Glutamatergic neuron (in vitro differentiated cells): Measurements from ENCODE around the gene NDUFAF2. TPM values are rescaled to one million over a fixed set of nuclear protein-coding genes. Genes with fewer than 3 reads are reported as not detected.

ENCODE experiments used
- DNase-seq: peaks from one replicate; pipeline ENCODE4 v3.0.0; 2022
- H3K27ac Mint-ChIP-seq: one replicate; pipeline ENCODE4 v1.8.0; 2020; ENCODE audit warnings: mild to moderate bottlenecking, mixed read lengths, inconsistent platforms; ENCODE audit not compliant: unreplicated experiment
- H3K27me3 Mint-ChIP-seq: one replicate; pipeline ENCODE4 v1.8.0; 2020; ENCODE audit warnings: mild to moderate bottlenecking, moderate library complexity, mixed read lengths, inconsistent platforms; ENCODE audit not compliant: unreplicated experiment
- H3K36me3 Mint-ChIP-seq: one replicate; pipeline ENCODE4 v1.8.0; 2020; ENCODE audit warnings: mild to moderate bottlenecking, mixed read lengths, inconsistent platforms; ENCODE audit not compliant: unreplicated experiment
- H3K4me1 Mint-ChIP-seq: one replicate; pipeline ENCODE4 v1.8.0; 2020; ENCODE audit warnings: mild to moderate bottlenecking, low read depth, mixed read lengths, inconsistent platforms; ENCODE audit not compliant: unreplicated experiment
- H3K4me3 Mint-ChIP-seq: one replicate; pipeline ENCODE4 v1.8.0; 2020; ENCODE audit warnings: mild to moderate bottlenecking, mixed read lengths, inconsistent platforms; ENCODE audit not compliant: unreplicated experiment
- H3K9me3 Mint-ChIP-seq: one replicate; pipeline ENCODE4 v1.8.0; 2020; ENCODE audit warnings: mild to moderate bottlenecking, moderate library complexity, mixed read lengths, inconsistent platforms; ENCODE audit not compliant: unreplicated experiment
- total RNA-seq: library from RNA; stranded (reverse); fragmentation: NEBNext Ultra II Directional; extraction: Animal tissue kit (Norgen Biotek cat#: 25700); gene quantifications from one replicate; pipeline ENCODE4 v1.2.1, GENCODE V29; 2021; ENCODE audit not compliant: unreplicated experiment
- TF ChIP-seq, protein P1 (sequence below): fragments of 200-600 bp; sonication (generic); IDR thresholded peaks from one replicate; pipeline ENCODE4 v1.5.0; 2021; ENCODE audit not compliant: partially characterized antibody, unreplicated experiment

Gene NDUFAF2
- total RNA-seq, 1 donor from 2014 or later, result 14.2 TPM

- Mint-ChIP-seq H3K27me3 (peaks cover 2% of the 10 kb centered on the region), H3K4me1 (peaks cover 22% of the 10 kb centered on the region), H3K36me3 (no peaks in the 10 kb centered on the region), H3K4me3 (no peak overlapping the region), H3K27ac (no peak overlapping the region), H3K9me3 (no peaks in the 10 kb centered on the region)
- no peak for DNase-seq
- TF ChIP-seq, protein P1, sequence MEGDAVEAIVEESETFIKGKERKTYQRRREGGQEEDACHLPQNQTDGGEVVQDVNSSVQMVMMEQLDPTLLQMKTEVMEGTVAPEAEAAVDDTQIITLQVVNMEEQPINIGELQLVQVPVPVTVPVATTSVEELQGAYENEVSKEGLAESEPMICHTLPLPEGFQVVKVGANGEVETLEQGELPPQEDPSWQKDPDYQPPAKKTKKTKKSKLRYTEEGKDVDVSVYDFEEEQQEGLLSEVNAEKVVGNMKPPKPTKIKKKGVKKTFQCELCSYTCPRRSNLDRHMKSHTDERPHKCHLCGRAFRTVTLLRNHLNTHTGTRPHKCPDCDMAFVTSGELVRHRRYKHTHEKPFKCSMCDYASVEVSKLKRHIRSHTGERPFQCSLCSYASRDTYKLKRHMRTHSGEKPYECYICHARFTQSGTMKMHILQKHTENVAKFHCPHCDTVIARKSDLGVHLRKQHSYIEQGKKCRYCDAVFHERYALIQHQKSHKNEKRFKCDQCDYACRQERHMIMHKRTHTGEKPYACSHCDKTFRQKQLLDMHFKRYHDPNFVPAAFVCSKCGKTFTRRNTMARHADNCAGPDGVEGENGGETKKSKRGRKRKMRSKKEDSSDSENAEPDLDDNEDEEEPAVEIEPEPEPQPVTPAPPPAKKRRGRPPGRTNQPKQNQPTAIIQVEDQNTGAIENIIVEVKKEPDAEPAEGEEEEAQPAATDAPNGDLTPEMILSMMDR, result no peak
These were observed 197.8 kb downstream of the NDUFAF2 start for GRCh38 chr5:61142811-61143210.

GRCh38 chr5:61148515-61148914, 203.5 kb downstream of the NDUFAF2 start:
- Mint-ChIP-seq H3K9me3 (no peaks in the 10 kb centered on the region), H3K36me3 (no peaks in the 10 kb centered on the region), H3K4me1 (no peaks in the 10 kb centered on the region), H3K4me3 (no peak overlapping the region), H3K27me3 (no peaks in the 10 kb centered on the region), H3K27ac (no peak overlapping the region)
- no peak for DNase-seq
- TF ChIP-seq, protein P1, result no peak

DNA sequence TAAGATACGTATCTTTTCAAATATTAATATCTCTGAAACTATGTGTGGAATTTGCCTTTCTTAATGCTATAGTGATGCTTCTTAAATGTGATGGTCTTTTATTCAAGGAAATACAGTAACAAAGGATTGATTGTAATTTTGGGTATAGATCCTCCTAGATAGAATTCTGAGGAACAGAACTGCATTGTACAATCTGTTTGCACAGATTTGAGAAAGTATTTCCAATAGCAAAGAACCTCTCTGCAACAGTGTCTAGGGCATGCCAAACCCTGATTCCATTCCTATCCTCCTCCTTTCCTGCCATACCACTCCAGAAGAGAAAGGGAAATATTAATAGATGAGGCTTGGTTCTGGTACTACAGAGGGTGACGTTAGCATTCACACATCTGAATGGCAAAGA, 206.9 kb downstream of the NDUFAF2 start:
- no peaks in the 10 kb centered on the region for H3K36me3 Mint-ChIP-seq
- no peaks in the 10 kb centered on the region for H3K27me3 Mint-ChIP-seq
- TF ChIP-seq, protein P1, result no peak
- DNase-seq, result no peak
- no peaks in the 10 kb centered on the region for H3K4me1 Mint-ChIP-seq
- H3K27ac Mint-ChIP-seq, result no peak overlapping the region
- H3K9me3 Mint-ChIP-seq, result peaks cover 4% of the 10 kb centered on the region
- H3K4me3 Mint-ChIP-seq, result no peak overlapping the region

- Mint-ChIP-seq H3K4me1 (peaks cover 14% of the 10 kb centered on the region), H3K9me3 (peaks cover 13% of the 10 kb centered on the region), H3K27ac (no peak overlapping the region), H3K36me3 (peaks cover 5% of the 10 kb centered on the region), H3K27me3 (peaks cover 8% of the 10 kb centered on the region), H3K4me3 (no peak overlapping the region)
- TF ChIP-seq, protein P1, result peak; percentile 11
- DNase-seq, result no peak
These were observed 214.1 kb downstream of the NDUFAF2 start for GRCh38 chr5:61159070-61159469.

DNA sequence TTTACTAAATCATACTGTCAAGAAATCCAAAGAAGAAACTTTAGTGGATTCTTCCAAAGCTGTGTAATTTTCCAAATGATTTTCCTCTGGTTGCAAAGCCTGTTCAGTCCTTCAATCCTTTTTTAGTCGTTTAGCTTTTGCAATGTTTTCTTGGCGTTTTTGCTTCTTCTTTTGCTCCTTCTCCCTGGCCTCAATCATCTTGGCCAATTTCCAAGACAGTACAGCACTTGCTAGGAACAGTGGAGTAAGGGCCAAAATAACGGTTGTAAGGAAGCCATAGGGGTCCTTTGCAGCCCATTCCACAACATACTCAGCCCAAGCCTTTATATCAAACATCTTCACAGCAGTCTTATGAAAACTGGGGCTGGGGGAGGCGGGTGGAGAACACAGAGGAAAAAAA, 214.8 kb downstream of the NDUFAF2 start:
- Mint-ChIP-seq H3K36me3 (peaks cover 5% of the 10 kb centered on the region), H3K4me3 (no peak overlapping the region), H3K9me3 (peaks cover 10% of the 10 kb centered on the region), H3K27ac (no peak overlapping the region), H3K4me1 (peaks cover 14% of the 10 kb centered on the region), H3K27me3 (peaks cover 8% of the 10 kb centered on the region)
- TF ChIP-seq, protein P1, result no peak
- no peak for DNase-seq
